CD4-positive, alpha-beta T cell treated with Interleukin-17A for 1 hour (primary cell): Measurements from ENCODE around the gene NUAK1.

Experiments used
- DNase-seq: peaks from one replicate; pipeline ENCODE4 v3.0.0-alpha.2; 2020

Gene NUAK1

GRCh38 chr12:106128585-106129328 lies 10.0 kb downstream of the NUAK1 start:
- DNase-seq = no peak

GRCh38 chr12:106127338-106128126 lies 11.2 kb downstream of the NUAK1 start:
- no peak for DNase-seq

- DNase-seq = no peak
Measured at GRCh38 chr12:106126441-106127337, 12.1 kb downstream of the NUAK1 start.

GRCh38 chr12:106125351-106126095 lies 13.2 kb downstream of the NUAK1 start:
- no peak for DNase-seq

GRCh38 chr12:106123551-106124081 lies 15.1 kb downstream of the NUAK1 start:
- no peak for DNase-seq

- DNase-seq = no peak
Measured at GRCh38 chr12:106123110-106123509, 15.6 kb downstream of the NUAK1 start.

- DNase-seq = no peak
Measured at GRCh38 chr12:106122004-106122403, 16.8 kb downstream of the NUAK1 start.

GRCh38 chr12:106120519-106121105 lies 18.1 kb downstream of the NUAK1 start:
- DNase-seq = no peak

- no peak for DNase-seq
Measured at GRCh38 chr12:106119301-106119700, 19.5 kb downstream of the NUAK1 start.

- DNase-seq = no peak
Measured at GRCh38 chr12:106118381-106119130, 20.2 kb downstream of the NUAK1 start.

GRCh38 chr12:106115440-106115839 lies 23.3 kb downstream of the NUAK1 start:
- no peak for DNase-seq

GRCh38 chr12:106114447-106115068 lies 24.2 kb downstream of the NUAK1 start:
- no peak for DNase-seq

- no peak for DNase-seq
Measured at GRCh38 chr12:106113824-106114446, 24.8 kb downstream of the NUAK1 start.

GRCh38 chr12:106113446-106113823 lies 25.3 kb downstream of the NUAK1 start:
- DNase-seq = no peak

- DNase-seq = no peak
Measured at GRCh38 chr12:106113042-106113441, 25.7 kb downstream of the NUAK1 start.

GRCh38 chr12:106112145-106112821 lies 26.5 kb downstream of the NUAK1 start:
- DNase-seq = no peak

- no peak for DNase-seq
Measured at GRCh38 chr12:106110626-106111300, 28.0 kb downstream of the NUAK1 start.

GRCh38 chr12:106109168-106109910 lies 29.4 kb downstream of the NUAK1 start:
- DNase-seq = no peak
